ENCODE measurements around the gene TP53I11.
A peak's percentile ranks its signal among the peaks of the same experiment; 100 is the strongest.

Gene TP53I11

DNA sequence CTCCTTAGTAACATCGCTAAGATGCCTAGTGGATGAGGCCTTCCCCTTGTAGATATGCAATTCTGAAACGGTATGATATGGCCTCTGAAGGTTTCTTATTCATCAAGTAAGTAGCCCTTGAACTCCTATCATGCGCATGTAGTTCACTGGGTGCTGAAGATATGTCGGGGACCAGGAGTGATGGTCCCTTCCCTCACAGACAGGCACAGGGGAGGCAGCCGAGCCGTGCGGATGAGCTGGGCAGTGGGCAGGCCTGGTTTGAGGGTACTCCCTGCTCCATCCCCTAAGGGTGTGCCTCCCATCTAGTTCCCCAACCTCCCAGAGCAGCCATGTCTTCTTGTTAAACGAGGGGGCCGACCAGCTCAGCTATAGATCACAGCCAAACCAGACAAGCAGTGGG lies 40.1 kb downstream of the TP53I11 start:
- Histone ChIP-seq H3K27me3 (ENCODE audit: low read depth, low read length) (no peaks in the 10 kb centered on the region), H3K9me3 (ENCODE audit: control insufficient read depth in 1 of 2, low read length in 2 of 2) (no peaks in the 10 kb centered on the region), H3K36me3 (ENCODE audit: control insufficient read depth in 1 of 2, insufficient read depth in 2 of 2, low read length in 2 of 2) (peaks cover 4 to 13% of the 10 kb centered on the region in 2 donors), H3K4me3 (ENCODE audit: low read depth in 1 of 2, low read length in 2 of 2) (no peak overlapping the region), H3K27ac (ENCODE audit: low read length) (no peak overlapping the region), H3K4me1 (ENCODE audit: control insufficient read depth in 1 of 2, insufficient read depth in 2 of 2, low read length in 2 of 2) (peaks cover 2 to 28% of the 10 kb centered on the region in 2 donors)

GRCh38 chr11:44909557-44909956 lies 41.1 kb downstream of the TP53I11 start:
- no peak overlapping the region for H3K4me3 ChIP-seq (ENCODE audit: low read depth in 1 of 2, low read length in 2 of 2)
- H3K4me1 ChIP-seq (ENCODE audit: control insufficient read depth in 1 of 2, insufficient read depth in 2 of 2, low read length in 2 of 2) = peaks cover 2 to 27% of the 10 kb centered on the region in 2 donors
- H3K27ac ChIP-seq (ENCODE audit: low read length) = no peak overlapping the region
- no peaks in the 10 kb centered on the region for H3K9me3 ChIP-seq (ENCODE audit: control insufficient read depth in 1 of 2, low read length in 2 of 2)
- peaks cover 4 to 9% of the 10 kb centered on the region in 2 donors for H3K36me3 ChIP-seq (ENCODE audit: control insufficient read depth in 1 of 2, insufficient read depth in 2 of 2, low read length in 2 of 2)
- H3K27me3 ChIP-seq (ENCODE audit: low read depth, low read length) = no peaks in the 10 kb centered on the region

DNA sequence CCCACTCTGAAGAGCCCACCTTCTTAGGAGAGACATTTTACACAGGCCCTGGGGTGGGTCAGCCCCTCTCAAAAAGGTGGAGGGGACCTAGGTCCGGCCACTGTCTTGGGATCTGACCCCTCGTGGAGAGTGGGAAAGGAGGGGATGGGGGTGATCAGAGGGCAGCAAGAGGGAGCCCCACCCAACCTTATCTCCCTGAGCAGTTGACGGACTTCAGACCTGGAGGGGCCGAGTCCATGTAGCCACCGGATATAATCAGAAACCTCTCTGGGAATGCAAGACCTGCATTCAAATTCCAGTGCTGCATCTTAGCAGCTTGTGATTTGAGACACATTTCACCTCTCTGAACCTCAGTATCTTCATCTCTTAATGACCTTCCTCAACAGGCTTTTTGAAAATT lies 44.0 kb downstream of the TP53I11 start:
- Histone ChIP-seq H3K4me3 (ENCODE audit: low read depth in 1 of 2, low read length in 2 of 2) (no peak overlapping the region), H3K36me3 (ENCODE audit: control insufficient read depth in 1 of 2, insufficient read depth in 2 of 2, low read length in 2 of 2) (peaks cover 4 to 6% of the 10 kb centered on the region in 2 donors), H3K4me1 (ENCODE audit: control insufficient read depth in 1 of 2, insufficient read depth in 2 of 2, low read length in 2 of 2) (peaks cover 2 to 25% of the 10 kb centered on the region in 2 donors), H3K27ac (ENCODE audit: low read length) (no peak overlapping the region), H3K9me3 (ENCODE audit: control insufficient read depth in 1 of 2, low read length in 2 of 2) (no peaks in the 10 kb centered on the region), H3K27me3 (ENCODE audit: low read depth, low read length) (no peaks in the 10 kb centered on the region)

- Histone ChIP-seq H3K27me3 (ENCODE audit: low read depth, low read length) (no peaks in the 10 kb centered on the region), H3K4me1 (ENCODE audit: control insufficient read depth in 1 of 2, insufficient read depth in 2 of 2, low read length in 2 of 2) (peaks cover 0 to 11% of the 10 kb centered on the region in 2 donors), H3K36me3 (ENCODE audit: control insufficient read depth in 1 of 2, insufficient read depth in 2 of 2, low read length in 2 of 2) (peaks cover 4 to 6% of the 10 kb centered on the region in 2 donors), H3K4me3 (ENCODE audit: low read depth in 1 of 2, low read length in 2 of 2) (no peak overlapping the region), H3K9me3 (ENCODE audit: control insufficient read depth in 1 of 2, low read length in 2 of 2) (no peaks in the 10 kb centered on the region), H3K27ac (ENCODE audit: low read length) (no peak overlapping the region)
These were observed 45.4 kb downstream of the TP53I11 start for GRCh38 chr11:44905131-44905866.

DNA sequence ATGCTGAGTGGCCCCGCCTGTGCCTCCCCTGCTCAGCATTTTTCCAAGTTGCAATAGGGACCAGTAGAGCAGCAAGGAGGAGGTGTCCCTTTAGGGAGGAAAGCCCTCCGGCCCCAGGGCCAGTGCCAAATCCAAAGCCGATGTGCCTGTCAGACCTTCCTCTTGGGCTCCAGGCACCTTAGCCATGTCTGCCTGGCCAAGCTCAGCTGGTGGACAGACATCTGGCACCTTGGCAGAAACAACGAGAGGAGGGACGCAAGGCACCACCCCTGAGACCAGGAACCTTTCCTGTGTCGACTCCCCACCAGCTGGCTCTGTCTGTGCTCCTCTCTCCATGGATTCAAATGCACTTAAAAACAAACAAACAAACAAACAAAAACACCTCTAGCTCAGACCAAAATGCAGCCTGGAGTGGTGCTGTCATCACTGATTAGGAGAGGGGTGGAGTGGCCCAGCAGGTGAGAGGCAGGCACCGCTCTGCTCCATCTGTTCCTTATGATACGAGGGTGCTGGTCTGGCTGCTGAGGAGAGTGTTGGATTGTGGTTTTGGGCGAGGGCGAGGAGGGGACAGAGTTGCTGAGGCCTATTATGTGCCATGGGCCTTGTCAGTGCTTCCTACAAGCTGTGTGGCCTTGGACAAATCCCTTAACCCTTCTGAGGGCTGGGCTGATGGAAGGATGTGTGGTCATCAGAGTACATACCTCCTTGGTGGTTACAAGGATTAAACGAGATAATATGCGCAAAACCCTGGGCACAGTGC lies 46.2 kb downstream of the TP53I11 start:
- H3K9me3 ChIP-seq (ENCODE audit: control insufficient read depth in 1 of 2, low read length in 2 of 2) = no peaks in the 10 kb centered on the region
- no peak overlapping the region for H3K4me3 ChIP-seq (ENCODE audit: low read depth in 1 of 2, low read length in 2 of 2)
- H3K36me3 ChIP-seq (ENCODE audit: control insufficient read depth in 1 of 2, insufficient read depth in 2 of 2, low read length in 2 of 2) = peaks cover 0 to 4% of the 10 kb centered on the region in 2 donors
- H3K27me3 ChIP-seq (ENCODE audit: low read depth, low read length) = no peaks in the 10 kb centered on the region
- H3K27ac ChIP-seq (ENCODE audit: low read length) = no peak overlapping the region
- peaks cover 0 to 8% of the 10 kb centered on the region in 2 donors for H3K4me1 ChIP-seq (ENCODE audit: control insufficient read depth in 1 of 2, insufficient read depth in 2 of 2, low read length in 2 of 2)

- Histone ChIP-seq H3K27me3 (ENCODE audit: low read depth, low read length) (no peaks in the 10 kb centered on the region), H3K36me3 (ENCODE audit: control insufficient read depth in 1 of 2, insufficient read depth in 2 of 2, low read length in 2 of 2) (no peaks in the 10 kb centered on the region), H3K9me3 (ENCODE audit: control insufficient read depth in 1 of 2, low read length in 2 of 2) (no peaks in the 10 kb centered on the region), H3K4me3 (ENCODE audit: low read depth in 1 of 2, low read length in 2 of 2) (no peak overlapping the region), H3K4me1 (ENCODE audit: control insufficient read depth in 1 of 2, insufficient read depth in 2 of 2, low read length in 2 of 2) (peaks cover 0 to 8% of the 10 kb centered on the region in 2 donors), H3K27ac (ENCODE audit: low read length) (no peak overlapping the region)
These were observed 47.2 kb downstream of the TP53I11 start for GRCh38 chr11:44903518-44903917.

GRCh38 chr11:44903035-44903434 lies 47.6 kb downstream of the TP53I11 start:
- Histone ChIP-seq H3K36me3 (ENCODE audit: control insufficient read depth in 1 of 2, insufficient read depth in 2 of 2, low read length in 2 of 2) (no peaks in the 10 kb centered on the region), H3K27me3 (ENCODE audit: low read depth, low read length) (no peaks in the 10 kb centered on the region), H3K4me3 (ENCODE audit: low read depth in 1 of 2, low read length in 2 of 2) (no peak overlapping the region), H3K9me3 (ENCODE audit: control insufficient read depth in 1 of 2, low read length in 2 of 2) (no peaks in the 10 kb centered on the region), H3K27ac (ENCODE audit: low read length) (no peak overlapping the region), H3K4me1 (ENCODE audit: control insufficient read depth in 1 of 2, insufficient read depth in 2 of 2, low read length in 2 of 2) (peaks cover 0 to 8% of the 10 kb centered on the region in 2 donors)

- Histone ChIP-seq H3K36me3 (ENCODE audit: control insufficient read depth in 1 of 2, insufficient read depth in 2 of 2, low read length in 2 of 2) (no peaks in the 10 kb centered on the region), H3K4me1 (ENCODE audit: control insufficient read depth in 1 of 2, insufficient read depth in 2 of 2, low read length in 2 of 2) (peaks cover 0 to 8% of the 10 kb centered on the region in 2 donors), H3K4me3 (ENCODE audit: low read depth in 1 of 2, low read length in 2 of 2) (no peak overlapping the region), H3K27ac (ENCODE audit: low read length) (no peak overlapping the region), H3K27me3 (ENCODE audit: low read depth, low read length) (no peaks in the 10 kb centered on the region), H3K9me3 (ENCODE audit: control insufficient read depth in 1 of 2, low read length in 2 of 2) (no peaks in the 10 kb centered on the region)
These were observed 48.9 kb downstream of the TP53I11 start for GRCh38 chr11:44901786-44902185.

DNA sequence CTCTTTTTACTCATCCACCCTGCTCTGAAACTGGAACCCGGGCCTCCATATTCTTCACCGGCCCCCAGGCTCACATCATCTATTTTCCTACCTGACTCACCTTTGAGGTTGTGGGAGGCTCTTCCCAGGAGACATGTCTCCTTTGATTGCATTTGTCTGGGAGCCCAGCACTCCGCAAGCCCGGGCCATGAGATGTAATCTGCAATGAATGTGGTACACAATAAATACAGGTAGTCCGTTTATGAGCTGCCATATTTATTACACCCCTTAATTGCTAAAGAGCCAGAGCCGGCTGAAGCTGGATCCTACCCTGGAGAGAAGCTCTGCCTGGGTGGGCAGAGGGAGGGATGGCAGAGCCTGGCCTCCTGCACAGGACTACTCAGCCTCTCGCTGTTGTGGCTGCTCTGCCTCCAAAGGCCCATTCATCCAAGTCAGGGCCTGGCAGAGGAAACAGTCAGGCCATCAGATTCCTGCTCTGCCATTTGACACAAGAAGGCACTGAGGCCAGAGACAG lies 49.5 kb downstream of the TP53I11 start:
- Histone ChIP-seq H3K9me3 (ENCODE audit: control insufficient read depth in 1 of 2, low read length in 2 of 2) (no peaks in the 10 kb centered on the region), H3K27ac (ENCODE audit: low read length) (no peak overlapping the region), H3K36me3 (ENCODE audit: control insufficient read depth in 1 of 2, insufficient read depth in 2 of 2, low read length in 2 of 2) (no peaks in the 10 kb centered on the region), H3K4me3 (ENCODE audit: low read depth in 1 of 2, low read length in 2 of 2) (no peak overlapping the region), H3K4me1 (ENCODE audit: control insufficient read depth in 1 of 2, insufficient read depth in 2 of 2, low read length in 2 of 2) (peaks cover 0 to 8% of the 10 kb centered on the region in 2 donors), H3K27me3 (ENCODE audit: low read depth, low read length) (no peaks in the 10 kb centered on the region)

DNA sequence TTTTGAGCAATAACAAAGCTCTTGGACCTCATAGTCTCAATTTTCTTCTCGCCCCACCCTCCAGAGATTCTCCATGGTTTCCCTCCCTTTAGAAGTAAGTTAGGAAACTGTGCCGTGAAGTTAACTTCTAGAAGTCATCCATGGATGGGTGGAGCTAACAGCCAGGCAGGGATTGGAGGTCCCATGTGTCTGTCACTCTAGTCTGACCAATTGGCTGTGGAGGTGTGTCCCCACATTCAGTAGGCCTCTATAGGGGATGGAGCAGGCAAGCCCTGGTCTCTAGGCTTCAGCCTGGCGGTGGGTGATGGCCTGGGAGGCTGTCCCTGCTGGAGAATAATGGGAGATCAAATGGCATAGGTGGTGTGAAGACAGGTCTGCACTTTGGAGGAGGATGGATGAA lies 50.7 kb downstream of the TP53I11 start:
- Histone ChIP-seq H3K27me3 (ENCODE audit: low read depth, low read length) (no peaks in the 10 kb centered on the region), H3K36me3 (ENCODE audit: control insufficient read depth in 1 of 2, insufficient read depth in 2 of 2, low read length in 2 of 2) (no peaks in the 10 kb centered on the region), H3K27ac (ENCODE audit: low read length) (no peak overlapping the region), H3K4me3 (ENCODE audit: low read depth in 1 of 2, low read length in 2 of 2) (no peak overlapping the region), H3K9me3 (ENCODE audit: control insufficient read depth in 1 of 2, low read length in 2 of 2) (no peaks in the 10 kb centered on the region), H3K4me1 (ENCODE audit: control insufficient read depth in 1 of 2, insufficient read depth in 2 of 2, low read length in 2 of 2) (peaks cover 0 to 5% of the 10 kb centered on the region in 2 donors)

GRCh38 chr11:44893846-44894617 lies 56.7 kb downstream of the TP53I11 start:
- peak overlapping the region; percentile 70 for H3K27ac ChIP-seq (ENCODE audit: low read length)
- peaks cover 11 to 21% of the 10 kb centered on the region in 2 donors for H3K4me1 ChIP-seq (ENCODE audit: control insufficient read depth in 1 of 2, insufficient read depth in 2 of 2, low read length in 2 of 2)
- no peaks in the 10 kb centered on the region for H3K36me3 ChIP-seq (ENCODE audit: control insufficient read depth in 1 of 2, insufficient read depth in 2 of 2, low read length in 2 of 2)
- H3K9me3 ChIP-seq (ENCODE audit: control insufficient read depth in 1 of 2, low read length in 2 of 2) = no peaks in the 10 kb centered on the region
- no peaks in the 10 kb centered on the region for H3K27me3 ChIP-seq (ENCODE audit: low read depth, low read length)
- peak overlapping the region in 1 of 2 donors; percentile 12 for H3K4me3 ChIP-seq (ENCODE audit: low read depth in 1 of 2, low read length in 2 of 2)
